Hematopoietic multipotent progenitor cell (in vitro differentiated cells): ENCODE measurements around the gene MEIS2. TPM values are rescaled to one million over a fixed set of nuclear protein-coding genes. Genes with fewer than 3 reads are reported as not detected.

Source experiments
- DNase-seq, 3 donors: peaks; one replicate each; pipeline ENCODE4 v3.0.0-alpha.2; 2011 to 2015; ENCODE audit warnings: low read depth in 2 of 3, low spot score in 2 of 3
- total RNA-seq: library from RNA; depleted of rRNA; stranded (reverse); fragments of >200 nt; gene quantifications from one replicate; pipeline ENCODE4 v1.2.3, GENCODE V29; 2012

Gene MEIS2
- total RNA-seq, 1 donor, result 0.54 TPM

GRCh38 chr15:37099319-37100108 lies 835 bp downstream of the MEIS2 start:
- DNase-seq, result no peak

GRCh38 chr15:37098468-37099318 lies 1.7 kb downstream of the MEIS2 start:
- DNase-seq, result no peak

GRCh38 chr15:37097144-37097919 lies 3.0 kb downstream of the MEIS2 start:
- no peak for DNase-seq

GRCh38 chr15:37096558-37097143 lies 3.7 kb downstream of the MEIS2 start:
- no peak for DNase-seq

GRCh38 chr15:37095770-37096557 lies 4.4 kb downstream of the MEIS2 start:
- DNase-seq, result no peak

- DNase-seq, result no peak
Observed at GRCh38 chr15:37094915-37095711, 5.2 kb downstream of the MEIS2 start.

GRCh38 chr15:37094333-37094914 lies 5.9 kb downstream of the MEIS2 start:
- no peak for DNase-seq

- no peak for DNase-seq
Observed at GRCh38 chr15:37093480-37094332, 6.6 kb downstream of the MEIS2 start.

GRCh38 chr15:37090543-37091175 lies 9.7 kb downstream of the MEIS2 start:
- no peak for DNase-seq

- DNase-seq, result no peak
Observed at GRCh38 chr15:37088436-37088835, 11.9 kb downstream of the MEIS2 start.

GRCh38 chr15:37087131-37087588 lies 13.2 kb downstream of the MEIS2 start:
- no peak for DNase-seq

GRCh38 chr15:37086521-37086920 lies 13.8 kb downstream of the MEIS2 start:
- DNase-seq, result no peak

GRCh38 chr15:37086120-37086519 lies 14.2 kb downstream of the MEIS2 start:
- DNase-seq, result no peak

GRCh38 chr15:37084602-37085001 lies 15.7 kb downstream of the MEIS2 start:
- no peak for DNase-seq

- DNase-seq, result no peak
Observed at GRCh38 chr15:37083610-37084009, 16.7 kb downstream of the MEIS2 start.

GRCh38 chr15:37081983-37082382 lies 18.4 kb downstream of the MEIS2 start:
- DNase-seq, result no peak

GRCh38 chr15:37080261-37080921 lies 20.0 kb downstream of the MEIS2 start:
- DNase-seq, result no peak
